Natural killer cell treated with Interleukin-12 subunit alpha and Interleukin-12 subunit beta and Interleukin-15 and Interleukin-18, amount 100 ng/mL, for 72 hours (primary cell): ENCODE data around the gene ZBTB45. TPM values are rescaled to one million over a fixed set of nuclear protein-coding genes. Genes with fewer than 3 reads are reported as not detected.
"Not testable (repeated sequence)": the region's sequence is repeated elsewhere in the genome, so short reads cannot be mapped to it uniquely, and the experiment has no call there.

ENCODE experiments used
- ATAC-seq, 2 donors: fragments of 150-1000 bp; cut with Tn5 transposase in 1 of 2; sonication (Bioruptor Pico), chemical (Tn5 transposase) in 1 of 2; 2 replicates each; pipeline ENCODE4 v1.10.0; 2021
- DNase-seq: peaks from one replicate; pipeline ENCODE4 v3.0.0; 2022; ENCODE audit warnings: low spot score
- H3K27ac Mint-ChIP-seq, 2 donors: 1 replicate in 1 of 2; 2 replicates in 1 of 2; pipeline ENCODE4 v1.8.0; 2022; ENCODE audit warnings: mixed read lengths in 2 of 2, mild to moderate bottlenecking in 1 of 2, moderate library complexity in 1 of 2
- H3K27me3 Mint-ChIP-seq, 2 donors: 1 replicate in 1 of 2; 2 replicates in 1 of 2; pipeline ENCODE4 v1.8.0; 2022; ENCODE audit warnings: mixed read lengths in 2 of 2
- H3K36me3 Mint-ChIP-seq: one replicate; pipeline ENCODE4 v1.8.0; 2022; ENCODE audit warnings: mixed read lengths
- H3K4me1 Mint-ChIP-seq, 2 donors: 1 replicate in 1 of 2; 2 replicates in 1 of 2; pipeline ENCODE4 v1.8.0; 2022; ENCODE audit warnings: low read depth in 2 of 2, mixed read lengths in 2 of 2, mild to moderate bottlenecking in 1 of 2
- H3K4me3 Mint-ChIP-seq: one replicate; pipeline ENCODE4 v1.8.0; 2022; ENCODE audit warnings: mixed read lengths
- H3K9me3 Mint-ChIP-seq: 2 replicates; pipeline ENCODE4 v1.8.0; 2022; ENCODE audit warnings: mixed read lengths
- total RNA-seq, 2 donors: library from RNA; stranded (reverse); gene quantifications; one replicate each; pipeline ENCODE4 v1.2.3, GENCODE V29; 2022

The ZBTB45 gene
- total RNA-seq, 2 donors from 2014 or later: 18.0 to 25.9 TPM

GRCh38 chr19:58514564-58515022 is 5.0 kb downstream of the ZBTB45 start:
- Mint-ChIP-seq H3K27me3 (no peaks in the 10 kb centered on the region), H3K27ac (peak overlapping the region in 1 of 2 donors; percentile 42), H3K4me3 (peak overlapping the region; percentile 81), H3K36me3 (no peaks in the 10 kb centered on the region), H3K4me1 (peaks cover 27 to 34% of the 10 kb centered on the region in 2 donors), H3K9me3 (no peaks in the 10 kb centered on the region)
- DNase-seq: no peak
- no peak for ATAC-seq

GRCh38 chr19:58513694-58514563 is 5.7 kb downstream of the ZBTB45 start:
- ATAC-seq: peak; percentile 94 to 95
- DNase-seq: peak; percentile 96
- Mint-ChIP-seq H3K4me3 (peak overlapping the region; percentile 81), H3K36me3 (no peaks in the 10 kb centered on the region), H3K27ac (peak overlapping the region in 1 of 2 donors; percentile 42), H3K4me1 (peaks cover 20 to 30% of the 10 kb centered on the region in 2 donors), H3K27me3 (no peaks in the 10 kb centered on the region), H3K9me3 (no peaks in the 10 kb centered on the region)

GRCh38 chr19:58513213-58513693 is 6.4 kb downstream of the ZBTB45 start:
- Mint-ChIP-seq H3K4me3 (peak overlapping the region; percentile 81), H3K4me1 (peaks cover 14 to 27% of the 10 kb centered on the region in 2 donors), H3K9me3 (no peaks in the 10 kb centered on the region), H3K27me3 (no peaks in the 10 kb centered on the region), H3K27ac (peak overlapping the region in 1 of 2 donors; percentile 42), H3K36me3 (no peaks in the 10 kb centered on the region)
- DNase-seq: no peak
- ATAC-seq: no peak

GRCh38 chr19:58511353-58512208 is 8.0 kb downstream of the ZBTB45 start, which contains the start of gene SLC27A5:
SLC27A5 (minus strand) TSS chr19:58511992; CDS start chr19:58511955, 37 bp downstream.
- no peak for DNase-seq
- ATAC-seq: no peak
- Mint-ChIP-seq H3K27me3 (no peaks in the 10 kb centered on the region), H3K27ac (no peak within 1 kb of the TSS), H3K36me3 (peaks cover 6% of the 10 kb centered on the region), H3K4me3 (no peak within 1 kb of the TSS), H3K4me1 (peaks cover 8 to 23% of the 10 kb centered on the region in 2 donors), H3K9me3 (no peaks in the 10 kb centered on the region)

GRCh38 chr19:58510084-58510862 is 9.3 kb downstream of the ZBTB45 start:
- H3K9me3 Mint-ChIP-seq: no peaks in the 10 kb centered on the region
- DNase-seq: no peak
- no peaks in the 10 kb centered on the region for H3K27me3 Mint-ChIP-seq
- H3K27ac Mint-ChIP-seq: no peak overlapping the region
- ATAC-seq: no peak
- H3K4me1 Mint-ChIP-seq: peaks cover under 1 to 15% of the 10 kb centered on the region in 2 donors
- H3K36me3 Mint-ChIP-seq: peaks cover 6% of the 10 kb centered on the region
- H3K4me3 Mint-ChIP-seq: no peak overlapping the region

GRCh38 chr19:58509731-58510083 is 9.9 kb downstream of the ZBTB45 start:
- Mint-ChIP-seq H3K9me3 (no peaks in the 10 kb centered on the region), H3K36me3 (peaks cover 6% of the 10 kb centered on the region), H3K27ac (no peak overlapping the region), H3K4me3 (no peak overlapping the region), H3K4me1 (peaks cover 0 to 13% of the 10 kb centered on the region in 2 donors), H3K27me3 (no peaks in the 10 kb centered on the region)
- ATAC-seq: no peak
- DNase-seq: no peak

- not testable (repeated sequence) for ATAC-seq, DNase-seq, H3K36me3 Mint-ChIP-seq, H3K9me3 Mint-ChIP-seq, H3K27ac Mint-ChIP-seq, H3K4me1 Mint-ChIP-seq, H3K4me3 Mint-ChIP-seq, H3K27me3 Mint-ChIP-seq
These were observed 11.9 kb downstream of the ZBTB45 start for GRCh38 chr19:58507602-58508223.

- H3K36me3 Mint-ChIP-seq: peaks cover 6% of the 10 kb centered on the region
- H3K9me3 Mint-ChIP-seq: peaks cover 6% of the 10 kb centered on the region
- DNase-seq: no peak
- H3K27me3 Mint-ChIP-seq: no peaks in the 10 kb centered on the region
- H3K4me1 Mint-ChIP-seq: peaks cover 12 to 17% of the 10 kb centered on the region in 2 donors
- ATAC-seq: no peak
- H3K27ac Mint-ChIP-seq: peak overlapping the region in 1 of 2 donors; percentile 88
- H3K4me3 Mint-ChIP-seq: no peak overlapping the region
These were observed 19.4 kb downstream of the ZBTB45 start for GRCh38 chr19:58500242-58500641.

- Mint-ChIP-seq H3K9me3 (peaks cover 6% of the 10 kb centered on the region), H3K4me1 (peaks cover 12 to 17% of the 10 kb centered on the region in 2 donors), H3K4me3 (peak overlapping the region; percentile 96), H3K36me3 (peaks cover 6% of the 10 kb centered on the region), H3K27ac (peak overlapping the region; percentile 88 to 90), H3K27me3 (no peaks in the 10 kb centered on the region)
- ATAC-seq (peak; percentile 98 to 99), DNase-seq (peak; percentile 99)
These were observed 20.3 kb downstream of the ZBTB45 start for GRCh38 chr19:58499021-58499927.

- Mint-ChIP-seq H3K4me1 (peaks cover 12 to 17% of the 10 kb centered on the region in 2 donors), H3K36me3 (peaks cover 6% of the 10 kb centered on the region), H3K9me3 (peaks cover 6% of the 10 kb centered on the region), H3K27ac (peak overlapping the region; percentile 88 to 90), H3K4me3 (peak overlapping the region; percentile 96), H3K27me3 (no peaks in the 10 kb centered on the region)
- DNase-seq (no peak), ATAC-seq (no peak)
These were observed 21.1 kb downstream of the ZBTB45 start for GRCh38 chr19:58498316-58499020.

- no peak for ATAC-seq
- peaks cover 12 to 17% of the 10 kb centered on the region in 2 donors for H3K4me1 Mint-ChIP-seq
- no peaks in the 10 kb centered on the region for H3K27me3 Mint-ChIP-seq
- peaks cover 6% of the 10 kb centered on the region for H3K36me3 Mint-ChIP-seq
- peaks cover 6% of the 10 kb centered on the region for H3K9me3 Mint-ChIP-seq
- H3K4me3 Mint-ChIP-seq: peak overlapping the region; percentile 34
- H3K27ac Mint-ChIP-seq: no peak overlapping the region
- DNase-seq: no peak
These were observed 21.9 kb downstream of the ZBTB45 start for GRCh38 chr19:58497634-58498170.
